Ecto neural progenitor cell (in vitro differentiated cells): ENCODE results near the gene RPS6KC1.
"Not testable (repeated sequence)": the region's sequence is repeated elsewhere in the genome, so short reads cannot be mapped to it uniquely, and the experiment has no call there.

Experiments used
- DNase-seq: peaks from one replicate; pipeline ENCODE4 v3.0.0-alpha.2; 2018; ENCODE audit warnings: low spot score

Gene RPS6KC1

GRCh38 chr1:213055767-213056166 lies 4.7 kb downstream of the RPS6KC1 start:
- DNase-seq: no peak

DNA sequence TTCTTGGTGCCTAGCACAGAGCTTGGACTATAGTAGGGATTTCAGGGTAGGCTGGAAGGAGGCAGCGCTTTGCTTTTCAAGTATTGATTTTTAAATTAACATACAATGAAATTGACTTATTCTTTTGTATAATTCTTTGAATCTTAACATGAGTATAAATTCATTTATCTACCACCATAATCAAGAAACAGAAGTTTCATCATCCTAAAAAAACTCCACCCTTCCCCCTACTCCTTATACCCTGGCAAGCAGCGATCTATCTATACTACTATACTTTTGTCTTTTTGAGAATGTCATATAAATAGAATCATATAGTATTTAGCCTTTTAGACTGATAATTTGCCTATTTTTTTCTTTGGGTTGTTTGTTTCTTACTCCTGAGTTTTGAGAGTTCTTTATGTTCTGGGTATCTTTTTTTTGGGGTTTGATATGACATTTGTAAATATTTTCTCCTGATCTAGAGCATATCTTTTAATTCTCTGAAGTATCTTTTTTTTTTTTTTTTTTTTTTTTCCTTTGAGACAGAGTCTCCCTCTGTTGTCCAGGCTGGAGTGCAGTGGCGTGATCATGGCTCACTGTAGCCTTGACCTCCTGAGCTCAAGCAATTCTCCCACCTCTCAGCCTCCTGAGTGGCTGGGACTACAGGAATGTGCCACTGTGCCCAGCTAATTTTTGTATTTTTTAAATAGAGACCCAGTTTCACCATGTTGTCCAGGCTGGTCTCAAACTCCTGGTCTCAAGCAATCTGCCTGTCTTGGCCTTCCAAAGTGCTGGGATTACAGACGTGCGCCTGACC lies 6.4 kb downstream of the RPS6KC1 start:
- DNase-seq: no peak

DNA sequence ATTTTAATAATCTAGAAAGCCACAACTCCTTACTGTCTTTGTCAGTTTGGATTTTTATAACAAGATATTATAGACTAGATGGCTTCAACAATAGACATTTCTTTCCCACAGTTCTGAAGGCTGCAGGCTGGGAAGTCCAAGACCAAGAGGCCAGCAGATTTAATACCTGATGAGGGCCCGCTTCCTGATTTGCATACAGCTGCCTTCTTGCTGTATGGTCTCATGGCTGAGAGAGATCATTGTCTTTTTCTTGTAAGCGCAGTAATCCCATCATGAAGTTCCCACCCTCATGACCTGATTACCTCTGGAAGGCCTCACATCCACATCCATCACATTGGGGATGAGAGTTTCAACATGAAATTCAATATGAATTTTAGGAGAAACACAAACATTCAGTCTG lies 9.8 kb downstream of the RPS6KC1 start:
- DNase-seq: no peak

DNA sequence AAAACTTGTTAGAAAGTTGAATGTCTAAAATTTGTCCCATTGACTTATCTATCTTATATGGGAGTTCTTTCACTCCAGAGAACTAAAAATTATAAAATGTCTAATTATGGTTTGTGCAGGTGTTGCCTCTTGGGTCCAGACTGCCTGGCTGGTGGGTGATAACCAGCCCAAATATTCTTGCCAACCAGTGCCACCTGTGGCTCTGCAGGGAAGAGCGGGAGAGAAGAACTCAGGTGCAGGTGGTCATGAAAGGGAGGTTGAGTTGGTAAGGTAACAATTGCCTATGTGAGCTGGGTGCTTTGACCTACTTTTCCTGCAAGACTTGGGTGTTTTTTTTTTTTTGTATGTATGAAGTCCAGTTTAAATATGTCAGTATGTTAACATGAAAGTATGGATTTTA lies 10.2 kb downstream of the RPS6KC1 start:
- DNase-seq: no peak

DNA sequence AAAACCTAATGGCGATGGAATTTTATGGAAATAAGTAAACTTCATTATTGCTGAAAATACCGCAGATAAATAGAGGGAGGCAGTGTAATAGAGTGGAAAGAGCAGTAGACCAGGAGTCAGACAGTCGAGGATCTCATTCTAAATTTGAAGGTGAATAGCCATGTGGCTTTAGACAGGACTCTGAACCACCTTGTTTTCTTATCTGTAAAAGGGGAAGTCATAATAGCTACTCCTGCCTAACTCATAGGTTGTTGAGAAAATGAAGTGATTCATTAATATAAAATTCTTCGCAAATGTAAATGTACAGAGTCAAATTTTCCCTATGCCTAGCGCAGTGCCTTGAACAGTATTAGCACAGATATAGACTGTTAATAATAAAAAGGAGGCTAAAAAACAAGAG lies 14.8 kb downstream of the RPS6KC1 start:
- DNase-seq: no peak

DNA sequence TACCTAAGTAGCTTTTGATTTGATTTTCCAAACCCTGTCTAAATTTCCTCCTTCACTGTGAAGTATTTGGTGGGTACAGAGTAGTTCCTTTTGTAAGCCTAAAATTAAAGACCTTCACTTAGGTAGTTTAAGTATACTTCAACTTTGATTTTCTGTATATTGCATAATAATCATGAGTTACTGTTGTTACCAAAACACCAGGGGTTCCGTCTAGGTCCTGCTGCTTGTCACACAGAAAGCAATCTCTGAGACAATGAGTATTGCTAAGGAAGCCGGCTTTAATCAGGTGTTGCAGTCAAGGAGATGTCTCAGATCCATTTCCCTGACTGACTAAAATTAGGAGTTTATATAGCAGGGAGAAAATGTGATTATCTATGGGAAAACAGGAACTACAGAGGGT lies 15.3 kb downstream of the RPS6KC1 start:
- no peak for DNase-seq

DNA sequence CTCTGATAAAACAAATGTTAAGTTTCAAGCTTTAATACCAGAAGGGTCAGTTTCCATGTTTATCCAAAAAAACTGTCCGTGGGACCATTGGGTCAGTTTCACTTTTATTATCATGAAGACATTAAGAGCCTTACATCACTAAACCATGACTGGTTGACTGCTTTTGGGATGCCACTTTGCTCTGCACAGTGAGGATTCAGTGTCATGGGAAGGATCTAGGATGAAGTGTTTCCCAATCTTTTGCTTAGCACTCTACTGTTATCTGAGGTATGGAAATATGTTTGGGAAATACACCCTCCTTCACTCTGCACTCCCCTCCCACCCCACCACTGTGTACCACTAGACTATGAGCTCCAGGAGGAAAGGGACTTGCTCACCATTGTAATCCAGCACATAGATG lies 16.3 kb downstream of the RPS6KC1 start:
- no peak for DNase-seq

GRCh38 chr1:213070406-213070805 lies 19.4 kb downstream of the RPS6KC1 start:
- DNase-seq: no peak

DNA sequence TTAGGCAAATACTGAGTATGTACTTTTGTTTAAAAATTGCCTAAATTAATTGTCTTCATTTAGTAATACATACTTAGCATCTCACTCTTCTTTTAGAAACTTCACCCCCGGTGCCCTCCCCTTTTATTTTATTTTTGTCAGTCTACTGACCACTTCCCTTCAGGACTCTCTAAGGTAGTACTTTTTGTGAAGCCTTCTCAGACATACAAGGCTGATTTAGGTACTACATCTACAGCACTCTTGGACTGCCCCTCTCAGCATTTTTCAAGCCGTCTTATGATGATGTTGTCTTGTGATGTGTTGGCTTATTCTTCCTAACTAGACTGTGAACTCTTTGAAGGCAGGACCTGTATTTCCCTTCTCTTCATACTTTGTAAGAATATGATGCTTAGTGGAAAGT lies 24.7 kb downstream of the RPS6KC1 start:
- no peak for DNase-seq

DNA sequence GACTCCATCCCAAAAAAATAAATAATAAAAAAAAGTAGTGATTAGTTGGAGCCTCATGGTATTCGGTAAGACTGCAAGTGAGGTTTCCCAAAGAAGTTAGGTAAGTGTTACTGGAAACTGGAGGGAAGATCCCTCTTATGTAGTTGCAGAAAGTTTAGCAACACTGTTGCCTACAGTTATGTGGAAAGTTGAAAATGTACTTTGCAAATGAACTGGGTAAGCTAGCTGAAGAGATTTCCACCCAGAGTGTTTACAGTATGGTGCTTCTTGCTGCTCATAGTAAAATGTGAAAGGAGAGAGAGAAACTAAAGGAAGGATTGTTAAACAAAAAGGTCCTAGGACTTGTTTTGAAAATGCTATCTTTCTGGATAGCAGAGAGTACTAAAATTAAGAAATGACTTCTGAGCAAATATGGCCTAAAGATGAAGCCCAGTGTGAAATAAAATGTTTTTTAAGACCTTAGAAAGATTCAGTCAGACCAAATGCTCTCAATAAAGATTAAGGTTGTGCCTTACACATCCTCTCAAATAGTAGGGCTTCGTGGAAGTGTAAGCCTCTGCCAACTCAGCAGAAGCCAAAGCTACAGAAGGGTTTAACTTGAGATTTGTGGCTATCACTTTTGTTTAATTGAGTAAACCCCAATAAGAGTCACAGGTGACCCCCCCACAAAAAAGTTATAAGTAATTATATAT lies 31.5 kb downstream of the RPS6KC1 start:
- DNase-seq: no peak

GRCh38 chr1:213083112-213083445 lies 32.0 kb downstream of the RPS6KC1 start:
- DNase-seq: no peak

GRCh38 chr1:213087911-213088310 lies 36.9 kb downstream of the RPS6KC1 start:
- no peak for DNase-seq

DNA sequence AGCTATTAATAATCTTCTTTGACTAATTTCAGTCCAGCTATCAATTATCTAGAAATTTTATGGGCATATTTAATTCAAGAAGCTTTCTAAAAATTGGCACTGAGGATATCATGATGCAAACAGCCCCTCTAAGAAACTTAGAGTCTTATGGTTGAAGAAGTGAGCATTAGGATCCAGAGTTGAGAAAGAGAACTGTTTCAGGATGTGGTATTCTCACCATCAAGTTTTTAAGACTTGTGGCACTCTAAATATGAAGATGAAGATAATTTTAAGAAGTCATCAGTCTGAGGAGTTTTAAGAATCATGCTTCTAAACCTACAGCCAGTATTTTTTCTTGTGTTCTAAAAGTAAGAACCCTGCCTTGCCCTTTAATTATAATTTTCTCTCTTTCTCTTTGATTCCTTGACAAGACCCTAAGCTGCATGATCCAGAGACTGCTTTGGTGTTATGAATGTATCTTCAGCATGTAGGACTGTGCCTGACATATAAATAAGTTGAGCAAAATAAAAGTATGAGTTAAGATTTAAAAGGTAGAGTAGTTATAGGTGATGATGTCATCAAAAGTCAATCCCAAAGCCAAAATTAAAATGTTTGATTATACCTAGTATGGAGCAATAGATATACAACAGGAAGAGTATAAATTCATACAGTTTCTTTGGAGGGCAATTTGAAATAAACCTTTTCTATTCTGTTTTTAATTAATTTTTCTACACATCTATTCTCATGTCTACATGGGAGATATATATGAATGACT lies 39.1 kb downstream of the RPS6KC1 start:
- no peak for DNase-seq

GRCh38 chr1:213094446-213094845 lies 43.4 kb downstream of the RPS6KC1 start:
- no peak for DNase-seq

- no peak for DNase-seq
Observed at GRCh38 chr1:213095467-213095866, 44.4 kb downstream of the RPS6KC1 start.

GRCh38 chr1:213099682-213100399 lies 48.8 kb downstream of the RPS6KC1 start:
- DNase-seq: no peak

GRCh38 chr1:213100565-213100964 lies 49.5 kb downstream of the RPS6KC1 start:
- not testable (repeated sequence) for DNase-seq

DNA sequence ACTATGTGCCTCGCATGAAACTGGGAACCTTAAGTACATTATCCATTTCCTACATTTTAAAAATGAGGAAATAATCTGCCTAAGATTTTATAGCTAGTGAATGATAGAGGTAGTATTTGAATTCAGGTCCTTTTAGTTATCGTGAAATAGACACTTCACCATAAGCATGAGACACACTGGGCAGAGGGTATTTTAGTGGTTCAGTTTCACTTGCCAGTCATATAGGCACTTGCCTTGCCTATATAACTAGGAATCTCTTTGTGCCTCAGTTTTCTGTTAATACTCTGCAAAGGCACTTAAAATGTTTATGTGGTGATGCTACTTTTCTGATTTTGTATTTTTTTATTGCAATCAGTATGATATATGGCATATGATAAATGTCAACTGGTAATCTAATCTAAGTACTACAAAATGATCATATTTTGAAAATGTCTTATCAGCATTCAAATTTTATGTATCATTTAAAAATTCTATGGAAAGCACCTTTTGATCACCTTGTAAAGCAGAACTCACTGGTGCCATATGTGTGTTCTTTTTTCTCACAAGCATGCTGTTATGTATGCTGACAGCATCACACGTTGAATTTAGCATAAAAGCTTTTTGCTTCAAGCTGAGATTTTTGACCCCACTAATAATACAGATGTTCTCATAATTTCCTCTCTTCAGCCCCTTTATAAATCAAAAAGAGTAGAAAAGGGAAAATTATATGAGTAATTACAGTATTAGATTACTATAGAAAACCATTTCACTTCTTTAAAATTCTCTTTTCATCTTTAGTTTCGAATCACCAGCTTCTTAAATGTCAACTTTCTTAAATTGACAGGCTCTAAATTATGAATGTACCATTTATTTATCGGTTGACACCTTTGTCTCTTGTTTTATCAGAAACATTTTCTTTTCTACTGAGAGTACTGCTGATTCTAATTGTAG lies 52.6 kb downstream of the RPS6KC1 start:
- no peak for DNase-seq

DNA sequence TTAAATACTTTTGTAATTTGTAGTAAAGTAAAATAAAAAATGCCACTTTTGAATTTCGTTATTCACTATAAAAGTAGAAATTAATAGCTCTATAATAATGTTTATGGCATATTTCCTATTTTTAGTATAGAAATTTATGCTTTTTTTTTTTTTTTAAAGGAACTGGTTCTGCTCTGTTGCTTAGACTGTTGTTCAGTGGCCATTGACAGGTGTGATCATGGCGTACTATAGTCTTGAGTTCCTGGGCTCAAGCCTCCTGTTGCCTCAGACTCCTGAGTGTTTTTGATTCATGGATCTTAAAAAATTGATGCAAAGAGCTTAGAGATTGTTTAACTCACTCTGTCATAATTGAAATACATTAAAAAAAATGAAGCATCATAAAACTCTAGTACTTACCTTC lies 53.6 kb downstream of the RPS6KC1 start:
- DNase-seq: no peak

GRCh38 chr1:213106298-213106697 lies 55.3 kb downstream of the RPS6KC1 start:
- no peak for DNase-seq

GRCh38 chr1:213107613-213108012 lies 56.6 kb downstream of the RPS6KC1 start:
- no peak for DNase-seq
